ENCODE measurements around the gene CEP104. TPM values are rescaled to one million over a fixed set of nuclear protein-coding genes. Genes with fewer than 3 reads are reported as not detected.
A peak's percentile ranks its signal among the peaks of the same experiment; 100 is the strongest.

Gene CEP104
- total and polyA plus RNA-seq, 9 of the 15 experiments (the other 6 are each of a cell fraction or from before 2014, with no cell fraction given): 11.2 to 63.4 (median 42.6) TPM

- TF ChIP-seq CEBPZ (IDR thresholded peaks at IDR 0.05; ENCODE audit: borderline replicate concordance, low read depth, low read length) (no peak), YY1 (IDR thresholded peaks at IDR 0.05; ENCODE audit: borderline replicate concordance in 1 of 3, control insufficient read depth in 1 of 3, extremely low read depth in 1 of 3, insufficient read depth in 3 of 3, insufficient read length in 1 of 3, insufficient replicate concordance in 2 of 3, low read depth in 1 of 3, low read length in 2 of 3) (peak in 1 of 3 experiments; percentile 14), DEAF1 (CRISPR knock-in tag; IDR thresholded peaks at IDR 0.05) (peak; percentile 57; the same call in 1 of the 2 replicates), GTF2A2 (tag; IDR thresholded peaks at IDR 0.05) (no peak), CTCF (IDR thresholded peaks at IDR 0.05 in 2 of 3, conservative IDR thresholded peaks at IDR 0.05 in 1 of 3; ENCODE audit: insufficient read depth in 2 of 3, low read depth in 1 of 3, low read length in 3 of 3) (peak; percentile 88 to 96 (median 91)), PCBP1 (IDR thresholded peaks at IDR 0.05; ENCODE audit: low read depth, low read length, poor library complexity, severe bottlenecking) (no peak), ZKSCAN3 (CRISPR knock-in tag; IDR thresholded peaks at IDR 0.05) (no peak), JUN (IDR thresholded peaks at IDR 0.05; ENCODE audit: borderline replicate concordance, low read depth, low read length) (0 out of 2 replicates have a peak, but pooled peaks have one; percentile 17), JUN (CRISPR knock-in tag; IDR thresholded peaks at IDR 0.05; ENCODE audit: borderline replicate concordance) (no peak), PTRF (tag; IDR thresholded peaks at IDR 0.05) (no peak), ETV6 (IDR thresholded peaks at IDR 0.05; ENCODE audit: borderline replicate concordance in 1 of 2, low read depth in 2 of 2, low read length in 1 of 2) (no peak), ETV6 (CRISPR knock-in tag; IDR thresholded peaks at IDR 0.05; ENCODE audit: borderline replicate concordance) (no peak)
- TF ChIP-seq, protein P1, sequence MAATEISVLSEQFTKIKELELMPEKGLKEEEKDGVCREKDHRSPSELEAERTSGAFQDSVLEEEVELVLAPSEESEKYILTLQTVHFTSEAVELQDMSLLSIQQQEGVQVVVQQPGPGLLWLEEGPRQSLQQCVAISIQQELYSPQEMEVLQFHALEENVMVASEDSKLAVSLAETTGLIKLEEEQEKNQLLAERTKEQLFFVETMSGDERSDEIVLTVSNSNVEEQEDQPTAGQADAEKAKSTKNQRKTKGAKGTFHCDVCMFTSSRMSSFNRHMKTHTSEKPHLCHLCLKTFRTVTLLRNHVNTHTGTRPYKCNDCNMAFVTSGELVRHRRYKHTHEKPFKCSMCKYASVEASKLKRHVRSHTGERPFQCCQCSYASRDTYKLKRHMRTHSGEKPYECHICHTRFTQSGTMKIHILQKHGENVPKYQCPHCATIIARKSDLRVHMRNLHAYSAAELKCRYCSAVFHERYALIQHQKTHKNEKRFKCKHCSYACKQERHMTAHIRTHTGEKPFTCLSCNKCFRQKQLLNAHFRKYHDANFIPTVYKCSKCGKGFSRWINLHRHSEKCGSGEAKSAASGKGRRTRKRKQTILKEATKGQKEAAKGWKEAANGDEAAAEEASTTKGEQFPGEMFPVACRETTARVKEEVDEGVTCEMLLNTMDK (IDR thresholded peaks at IDR 0.05; ENCODE audit: borderline replicate concordance, insufficient read depth, low read depth, low read length, poor library complexity, severe bottlenecking): no peak
- TF ChIP-seq, protein P2, sequence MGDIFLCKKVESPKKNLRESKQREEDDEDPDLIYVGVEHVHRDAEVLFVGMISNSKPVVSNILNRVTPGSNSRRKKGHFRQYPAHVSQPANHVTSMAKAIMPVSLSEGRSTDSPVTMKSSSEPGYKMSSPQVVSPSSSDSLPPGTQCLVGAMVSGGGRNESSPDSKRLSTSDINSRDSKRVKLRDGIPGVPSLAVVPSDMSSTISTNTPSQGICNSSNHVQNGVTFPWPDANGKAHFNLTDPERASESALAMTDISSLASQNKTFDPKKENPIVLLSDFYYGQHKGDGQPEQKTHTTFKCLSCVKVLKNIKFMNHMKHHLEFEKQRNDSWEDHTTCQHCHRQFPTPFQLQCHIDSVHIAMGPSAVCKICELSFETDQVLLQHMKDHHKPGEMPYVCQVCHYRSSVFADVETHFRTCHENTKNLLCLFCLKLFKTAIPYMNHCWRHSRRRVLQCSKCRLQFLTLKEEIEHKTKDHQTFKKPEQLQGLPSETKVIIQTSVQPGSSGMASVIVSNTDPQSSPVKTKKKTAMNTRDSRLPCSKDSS (IDR thresholded peaks at IDR 0.05; ENCODE audit: low read depth, partially characterized antibody): no peak
Observed at GRCh38 chr1:3785456-3786157, 71.4 kb downstream of the CEP104 start (continued).
